Stomach (tissue), 4 donors: ENCODE results near the gene PMVK.

ENCODE experiments used
- CTCF ChIP-seq, 7 experiments: fragments of 450-650 bp in 4 of 7; fragments of 200-600 bp in 3 of 7; sonication (generic) in 3 of 7; IDR thresholded peaks; one replicate each; pipeline ENCODE4 v1.5.1; 2016 to 2019; ENCODE audit warnings: antibody characterized with exemption in 7 of 7, control low read depth in 2 of 7, mild to moderate bottlenecking in 1 of 7
- EP300 ChIP-seq: sonication (generic); formaldehyde crosslinking; IDR thresholded peaks from one replicate; pipeline ENCODE4 v1.6.1; 2017; ENCODE audit warnings: antibody characterized with exemption
- POLR2A ChIP-seq, 4 donors: fragments of 450-650 bp; IDR thresholded peaks; one replicate each; pipeline ENCODE4 v1.6.1; 2016; ENCODE audit warnings: antibody characterized with exemption in 4 of 4, control low read depth in 2 of 4, mild to moderate bottlenecking in 1 of 4, moderate library complexity in 1 of 4
- POLR2AphosphoS5 ChIP-seq, 3 donors: sonication (generic); formaldehyde crosslinking; IDR thresholded peaks; one replicate each; pipeline ENCODE4 v1.6.1; 2016; ENCODE audit warnings: antibody characterized with exemption in 3 of 3

DNA sequence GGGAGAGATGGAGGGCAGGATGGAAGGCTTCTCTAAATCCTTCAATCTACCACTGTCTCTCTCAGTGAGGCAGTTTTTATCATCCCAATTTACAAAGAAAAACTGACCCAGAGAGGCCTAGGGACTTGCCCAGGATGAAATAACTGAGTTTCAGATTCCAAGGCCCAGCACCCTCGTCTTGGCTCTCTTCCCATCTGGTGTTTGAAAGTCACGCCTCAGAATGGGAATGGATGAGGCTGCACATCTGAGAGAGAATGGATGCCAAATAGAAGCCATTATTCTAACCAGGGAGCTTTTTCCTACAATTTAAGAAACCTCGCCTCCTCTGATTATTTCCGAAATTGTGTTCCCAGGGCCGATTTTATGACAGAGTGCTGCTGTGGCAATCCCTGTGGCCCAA is 55.8 kb downstream of the PMVK start:
- TF ChIP-seq CTCF (IDR thresholded peaks at IDR 0.05) (no peak), POLR2A (IDR thresholded peaks at IDR 0.05) (no peak), POLR2AphosphoS5 (IDR thresholded peaks at IDR 0.05) (no peak), EP300 (no peak)
